Spleen (tissue), 7 donors: Measurements from ENCODE around the gene FAM117B.

ENCODE experiments used
- CTCF ChIP-seq, 11 experiments: fragments of 200-600 bp in 7 of 11; fragments of 450-650 bp in 4 of 11; sonication (generic) in 4 of 11; IDR thresholded peaks in 8 of 11; conservative IDR thresholded peaks in 3 of 11; 1 replicate in 7 of 11; 2 replicates in 4 of 11; pipeline versions ENCODE4 v1.4.0 to v1.8.0; 2016 to 2021; ENCODE audit warnings: antibody characterized with exemption in 11 of 11, inconsistent platforms in 4 of 11, mild to moderate bottlenecking in 1 of 11
- POLR2AphosphoS5 ChIP-seq, 3 donors: sonication (generic); formaldehyde crosslinking; IDR thresholded peaks; one replicate each; pipeline ENCODE4 v1.5.1; 2017; ENCODE audit warnings: antibody characterized with exemption in 3 of 3
- donor health status: DM: no; HTN: no; CAD: no; lungs with moderate emphysema.
- donor health status: DM: no; HTN: no; CAD: no.
- donor health status: DM: no; HTN: no; CAD: no.

- TF ChIP-seq CTCF (IDR thresholded peaks at IDR 0.05 in 8 of 11, conservative IDR thresholded peaks at IDR 0.05 in 3 of 11) (no peak), POLR2AphosphoS5 (IDR thresholded peaks at IDR 0.05) (no peak)
Observed at GRCh38 chr2:202743613-202744012, 108.8 kb downstream of the FAM117B start.
